ENCODE data around the gene ASTL.

- TF ChIP-seq CTCF (IDR thresholded peaks at IDR 0.05; ENCODE audit: extremely low read depth in 1 of 2, insufficient read depth in 1 of 2, low read depth in 1 of 2, low read length in 2 of 2) (no peak), EZH2 (IDR thresholded peaks at IDR 0.05; ENCODE audit: borderline replicate concordance, low read depth, low read length, severe bottlenecking) (no peak), POLR2A (IDR thresholded peaks at IDR 0.05; ENCODE audit: low read depth, low read length) (no peak), JUN (IDR thresholded peaks at IDR 0.05; ENCODE audit: borderline replicate concordance, insufficient read depth, insufficient read length, low read depth) (no peak), MAX (IDR thresholded peaks at IDR 0.05; ENCODE audit: insufficient read depth, insufficient read length) (no peak), POLR2AphosphoS5 (IDR thresholded peaks at IDR 0.05; ENCODE audit: insufficient read depth, low read depth, low read length) (no peak)
These were observed 33.0 kb downstream of the ASTL start for GRCh38 chr2:96105152-96105915.

Data from endothelial cell of umbilical vein (primary cell).